Measurements from ENCODE around the gene PPCS. TPM values are rescaled to one million over a fixed set of nuclear protein-coding genes. Genes with fewer than 3 reads are reported as not detected.
A peak's percentile ranks its signal among the peaks of the same experiment; 100 is the strongest.

The PPCS gene
- total RNA-seq, 2 experiments from 2014 or later: 44.1 to 44.3 TPM

DNA sequence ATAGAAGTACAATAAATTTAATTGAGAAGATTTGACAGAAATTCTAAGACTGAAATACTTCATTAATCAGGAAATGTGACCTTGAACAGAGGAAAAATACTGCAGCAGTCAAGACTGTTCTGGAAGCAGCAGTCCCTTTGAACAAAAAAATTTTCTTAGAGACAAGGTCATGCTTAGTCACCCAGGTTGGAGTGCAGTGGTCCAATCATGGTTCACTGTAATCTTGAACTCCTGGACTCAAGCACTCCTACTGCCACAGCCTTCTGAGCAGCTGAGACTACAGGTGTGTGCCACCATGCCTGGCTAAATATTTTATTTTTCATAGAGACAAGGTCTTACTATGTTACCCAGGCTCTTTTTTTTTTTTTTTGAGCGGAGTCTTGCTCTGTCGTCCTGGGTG is 4.9 kb downstream of the PPCS start:
- POLR2A ChIA-PET: no interaction called here

DNA sequence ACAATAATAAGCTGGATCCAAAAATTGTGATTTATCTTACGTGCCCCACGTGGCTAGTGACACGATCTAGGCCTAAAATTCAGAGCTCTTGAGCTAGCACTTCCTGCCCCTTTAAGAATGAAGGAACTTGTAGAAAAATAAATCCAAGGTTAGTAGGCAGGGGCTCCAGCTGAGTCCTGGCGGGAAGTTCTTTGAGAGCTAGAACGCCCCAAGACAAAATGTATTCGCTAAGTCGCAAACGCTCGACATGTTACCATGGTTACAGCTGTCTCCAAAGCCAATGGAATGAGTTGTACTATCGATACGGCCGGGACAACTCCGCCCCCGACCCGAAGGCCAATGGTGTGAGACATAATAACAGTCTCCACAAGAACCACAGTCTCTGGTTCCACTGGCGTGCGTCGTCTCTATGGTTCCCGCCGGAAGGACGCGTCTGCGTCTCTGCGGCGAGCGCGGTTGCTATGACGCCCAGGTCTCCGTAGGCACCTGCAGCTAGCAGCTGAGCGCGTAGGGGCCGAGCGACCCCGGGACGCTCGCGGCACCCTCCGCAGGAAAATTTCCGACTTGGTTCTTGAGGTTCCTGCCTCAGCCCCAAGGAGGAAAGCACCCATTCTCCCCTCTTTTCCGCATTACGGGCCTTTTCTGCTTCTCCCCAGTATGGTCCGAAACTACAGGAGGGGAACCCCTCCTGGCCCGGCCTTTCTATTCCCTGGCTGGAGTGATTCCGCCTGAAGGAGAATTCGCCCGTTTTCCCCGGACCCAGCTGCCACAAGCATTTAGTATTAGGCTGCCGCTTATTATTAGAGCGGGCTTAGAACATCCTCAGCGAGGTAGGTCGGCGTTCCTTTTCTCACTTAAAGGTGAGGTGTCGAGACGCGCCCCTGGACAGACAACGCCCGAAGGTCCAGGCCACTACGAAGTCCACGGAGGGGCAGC is 6.8 kb downstream of the PPCS start, which contains the start of gene CCDC30:
TSS of gene CCDC30 (plus strand) at position 459 of the 936 bp plus-strand sequence. CDS start 17,266 bp downstream, outside the sequence.
- TF ChIP-seq, protein P1, sequence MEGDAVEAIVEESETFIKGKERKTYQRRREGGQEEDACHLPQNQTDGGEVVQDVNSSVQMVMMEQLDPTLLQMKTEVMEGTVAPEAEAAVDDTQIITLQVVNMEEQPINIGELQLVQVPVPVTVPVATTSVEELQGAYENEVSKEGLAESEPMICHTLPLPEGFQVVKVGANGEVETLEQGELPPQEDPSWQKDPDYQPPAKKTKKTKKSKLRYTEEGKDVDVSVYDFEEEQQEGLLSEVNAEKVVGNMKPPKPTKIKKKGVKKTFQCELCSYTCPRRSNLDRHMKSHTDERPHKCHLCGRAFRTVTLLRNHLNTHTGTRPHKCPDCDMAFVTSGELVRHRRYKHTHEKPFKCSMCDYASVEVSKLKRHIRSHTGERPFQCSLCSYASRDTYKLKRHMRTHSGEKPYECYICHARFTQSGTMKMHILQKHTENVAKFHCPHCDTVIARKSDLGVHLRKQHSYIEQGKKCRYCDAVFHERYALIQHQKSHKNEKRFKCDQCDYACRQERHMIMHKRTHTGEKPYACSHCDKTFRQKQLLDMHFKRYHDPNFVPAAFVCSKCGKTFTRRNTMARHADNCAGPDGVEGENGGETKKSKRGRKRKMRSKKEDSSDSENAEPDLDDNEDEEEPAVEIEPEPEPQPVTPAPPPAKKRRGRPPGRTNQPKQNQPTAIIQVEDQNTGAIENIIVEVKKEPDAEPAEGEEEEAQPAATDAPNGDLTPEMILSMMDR (IDR thresholded peaks at IDR 0.05): no peak
- H3K4me1 Mint-ChIP-seq (ENCODE audit: low read depth): peaks cover 32% of the 10 kb centered on the region
- intact Hi-C loops (cut with micrococcal nuclease): no loop called here
- peak within 1 kb of the TSS; percentile 78 for H3K4me3 Mint-ChIP-seq
- ChIA-PET POLR2A (interaction anchor here (0.7 to 2.8 kb wide), 3 partner anchors 11 to 220 kb away, joined by 3 to 12 read pairs (median 4); partner anchors contain the start of gene YBX1), CTCF (interaction anchor here (0.7 to 1.4 kb wide), 3 partner anchors 119 to 290 kb away, joined by 3 to 4 read pairs (median 4); no protein-coding TSS in a partner anchor)
- no peaks in the 10 kb centered on the region for H3K27me3 Mint-ChIP-seq
- H3K36me3 Mint-ChIP-seq (ENCODE audit: low read depth): peaks cover 22% of the 10 kb centered on the region
- no peaks in the 10 kb centered on the region for H3K9me3 Mint-ChIP-seq
- peak; percentile 98 for DNase-seq
- peak; percentile 100 for ATAC-seq
- peak within 1 kb of the TSS; percentile 78 for H3K27ac Mint-ChIP-seq

More for the DNA sequence above, 4.9 kb downstream of the PPCS start:
- Mint-ChIP-seq H3K27ac (peak overlapping the region; percentile 57), H3K27me3 (no peaks in the 10 kb centered on the region), H3K36me3 (ENCODE audit: low read depth) (peaks cover 34% of the 10 kb centered on the region), H3K9me3 (no peaks in the 10 kb centered on the region), H3K4me3 (no peak overlapping the region), H3K4me1 (ENCODE audit: low read depth) (peaks cover 40% of the 10 kb centered on the region)
- intact Hi-C loops (cut with micrococcal nuclease): no loop called here
- TF ChIP-seq, protein P1 (IDR thresholded peaks at IDR 0.05): no peak
- ATAC-seq: no peak
- CTCF ChIA-PET: no interaction called here
- DNase-seq: no peak

DNA sequence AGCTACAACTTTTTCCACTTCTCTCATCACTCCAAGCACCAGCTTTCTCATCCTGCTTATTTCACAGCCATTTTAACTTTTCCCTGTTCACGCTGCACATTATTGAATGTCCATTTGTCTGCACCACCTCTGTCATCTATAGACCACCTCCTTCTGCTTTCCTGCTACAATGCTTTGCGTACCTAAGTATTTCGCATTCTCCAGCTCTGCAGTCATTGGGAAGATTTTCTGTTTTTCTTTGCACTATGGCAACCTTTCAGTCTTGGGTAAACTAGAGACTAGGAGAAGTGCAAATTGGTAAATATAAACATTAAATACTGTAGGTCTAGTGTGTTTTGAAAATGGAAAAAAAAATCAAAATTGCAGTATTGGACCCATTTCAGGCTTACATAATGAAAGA is 7.6 kb downstream of the PPCS start:
- ATAC-seq: no peak
- CTCF ChIA-PET: interaction anchor here (1.4 kb wide), 1 partner anchor 193 kb away, joined by 4 read pairs; no protein-coding TSS in a partner anchor
- Mint-ChIP-seq H3K4me1 (ENCODE audit: low read depth) (peaks cover 30% of the 10 kb centered on the region), H3K27me3 (no peaks in the 10 kb centered on the region), H3K27ac (no peak overlapping the region), H3K9me3 (no peaks in the 10 kb centered on the region), H3K36me3 (ENCODE audit: low read depth) (peaks cover 15% of the 10 kb centered on the region), H3K4me3 (peak overlapping the region; percentile 78)
- intact Hi-C loops (cut with micrococcal nuclease): no loop called here
- TF ChIP-seq, protein P1 (IDR thresholded peaks at IDR 0.05): no peak
- no peak for DNase-seq
- POLR2A ChIA-PET: interaction anchor here (1.0 to 2.8 kb wide), 3 partner anchors 10 to 219 kb away, joined by 3 to 12 read pairs (median 4); partner anchors contain the start of gene YBX1

DNA sequence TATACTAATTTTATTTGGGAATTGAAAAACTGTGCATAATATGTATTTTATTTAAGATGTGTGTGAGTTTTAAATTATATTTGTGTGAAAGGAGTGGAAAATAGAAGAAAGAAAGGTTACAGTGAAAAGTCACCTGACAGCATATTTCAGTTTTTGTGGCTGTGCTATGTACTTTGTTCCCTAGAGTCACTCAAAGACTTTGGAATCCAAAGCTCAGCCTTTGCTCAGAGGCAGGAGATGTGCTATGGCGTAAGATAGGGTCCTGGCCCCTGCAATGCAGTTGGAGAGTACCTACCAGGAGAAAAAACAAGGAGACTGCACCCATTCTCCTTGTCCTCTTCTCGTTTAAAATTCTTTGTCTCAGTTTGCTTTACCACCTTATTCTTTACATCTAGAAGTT is 9.7 kb downstream of the PPCS start:
- Mint-ChIP-seq H3K27me3 (no peaks in the 10 kb centered on the region), H3K36me3 (ENCODE audit: low read depth) (peaks cover under 1% of the 10 kb centered on the region), H3K4me3 (no peak overlapping the region), H3K4me1 (ENCODE audit: low read depth) (peaks cover 17% of the 10 kb centered on the region), H3K9me3 (no peaks in the 10 kb centered on the region), H3K27ac (no peak overlapping the region)
- TF ChIP-seq, protein P1 (IDR thresholded peaks at IDR 0.05): no peak
- DNase-seq (no peak), ATAC-seq (no peak)
- POLR2A ChIA-PET: no interaction called here
- CTCF ChIA-PET: no interaction called here
- intact Hi-C loops (cut with micrococcal nuclease): no loop called here

- no peaks in the 10 kb centered on the region for H3K4me1 Mint-ChIP-seq (ENCODE audit: low read depth)
- POLR2A ChIA-PET: interaction anchor here (0.6 to 1.0 kb wide), 2 partner anchors 13 to 54 kb away, joined by 3 to 4 read pairs; no protein-coding TSS in a partner anchor
- H3K9me3 Mint-ChIP-seq: no peaks in the 10 kb centered on the region
- H3K36me3 Mint-ChIP-seq (ENCODE audit: low read depth): no peaks in the 10 kb centered on the region
- DNase-seq (no peak), ATAC-seq (no peak)
- intact Hi-C loops (cut with micrococcal nuclease): no loop called here
- no peak overlapping the region for H3K27ac Mint-ChIP-seq
- TF ChIP-seq, protein P1 (IDR thresholded peaks at IDR 0.05): no peak
- H3K27me3 Mint-ChIP-seq: no peaks in the 10 kb centered on the region
- H3K4me3 Mint-ChIP-seq: no peak overlapping the region
- CTCF ChIA-PET: no interaction called here
These were observed 13.4 kb downstream of the PPCS start for GRCh38 chr1:42469727-42470126.
